DND-41 (cell line): Measurements from ENCODE around the gene SLC25A42.

Experiments
- CTCF ChIP-seq: IDR thresholded peaks from 2 replicates; pipeline ENCODE4 v1.5.1; 2012; ENCODE audit warnings: borderline replicate concordance, low read length, moderate library complexity, mild to moderate bottlenecking; ENCODE audit not compliant: poor library complexity, severe bottlenecking; ENCODE audit errors: extremely low read depth
- EZH2 ChIP-seq: IDR thresholded peaks from 3 replicates; pipeline ENCODE4 v1.6.1; 2012; ENCODE audit warnings: borderline replicate concordance, low read depth, mild to moderate bottlenecking, moderate library complexity, low read length, inconsistent platforms; ENCODE audit not compliant: severe bottlenecking

- peak; percentile 70 for TF ChIP-seq CTCF
- TF ChIP-seq EZH2 = no peak
Observed at GRCh38 chr19:19115954-19116353, 52.2 kb downstream of the SLC25A42 start.
